ENCODE data around the gene DMTF1. TPM values are rescaled to one million over a fixed set of nuclear protein-coding genes. Genes with fewer than 3 reads are reported as not detected.

Gene DMTF1
- total RNA-seq: 51.0 and 61.7 TPM in 2 replicates

GRCh38 chr7:87152112-87152896 lies at the start of gene DMTF1:
Gene DMTF1, plus strand, starts transcription at chr7:87152453. Its CDS starts 12,489 bp downstream, at chr7:87164942.

GRCh38 chr7:87219545-87220025 lies 67.3 kb downstream of the DMTF1 start, which contains the start of gene TMEM243:
Gene TMEM243, minus strand, starts transcription at chr7:87219732. Its CDS starts 229 bp downstream, at chr7:87219503.

Other genes with a start within 250 kb of the DMTF1 start
- 7.1 and 28.2 TPM in 2 replicates for gene ELAPOR2, start 92.8 kb upstream of the DMTF1 start, total RNA-seq
- gene TMEM243, start 67.3 kb downstream of the DMTF1 start, total RNA-seq: 37.2 and 43.1 TPM in 2 replicates
- gene CROT, start 193.2 kb downstream of the DMTF1 start, total RNA-seq: 10.5 and 23.7 TPM in 2 replicates

Measured in regular cardiac myocyte (primary cell).